Fibroblast of lung (primary cell): Measurements from ENCODE around the gene XXYLT1. TPM values are rescaled to one million over a fixed set of nuclear protein-coding genes. Genes with fewer than 3 reads are reported as not detected.

ENCODE experiments used
- DNase-seq, 2 donors: peaks; one replicate each; pipeline versions ENCODE4 v3.0.0 to v3.0.0-alpha.2; 2010; ENCODE audit warnings: low read depth in 2 of 2
- H2AFZ ChIP-seq: 2 replicates; pipeline ENCODE4 v1.5.1; 2012; ENCODE audit warnings: low read length, control low read depth, inconsistent platforms
- H3K27ac ChIP-seq: 2 replicates; pipeline ENCODE4 v1.5.1; 2011; ENCODE audit warnings: low read length, control low read depth; ENCODE audit not compliant: insufficient read depth
- H3K27me3 ChIP-seq: 2 replicates; pipeline ENCODE4 v1.5.1; 2011; ENCODE audit warnings: mild to moderate bottlenecking, low read length; ENCODE audit not compliant: control insufficient read depth, insufficient read depth
- H3K36me3 ChIP-seq: 2 replicates; pipeline ENCODE4 v1.5.1; 2011; ENCODE audit warnings: low read length; ENCODE audit not compliant: control insufficient read depth, insufficient read depth
- H3K4me1 ChIP-seq: 2 replicates; pipeline ENCODE4 v1.5.1; 2011; ENCODE audit warnings: low read length; ENCODE audit not compliant: control insufficient read depth, insufficient read depth; ENCODE audit errors: extremely low read depth
- H3K4me2 ChIP-seq: 2 replicates; pipeline ENCODE4 v1.5.1; 2011; ENCODE audit warnings: low read length, control low read depth; ENCODE audit not compliant: insufficient read depth; ENCODE audit errors: extremely low read depth
- H3K4me3 ChIP-seq, 4 experiments: fragments of 200-600 bp in 1 of 4; sonication (generic) in 1 of 4; replicated peaks in 1 of 4; 2 replicates each; pipeline ENCODE4 v1.5.1; 2011 to 2016; ENCODE audit warnings: low read length in 4 of 4, low read depth in 3 of 4, mild to moderate bottlenecking in 3 of 4, control low read depth in 2 of 4, inconsistent platforms in 1 of 4, mixed read lengths in 1 of 4; ENCODE audit not compliant: insufficient read depth in 1 of 4; ENCODE audit errors: control extremely low read depth in 1 of 4
- H3K79me2 ChIP-seq: 2 replicates; pipeline ENCODE4 v1.5.1; 2012; ENCODE audit warnings: mild to moderate bottlenecking, low read length, inconsistent platforms; ENCODE audit not compliant: control insufficient read depth, insufficient read depth
- H3K9ac ChIP-seq: 2 replicates; pipeline ENCODE4 v1.5.1; 2011; ENCODE audit warnings: mild to moderate bottlenecking, low read length, control low read depth; ENCODE audit not compliant: insufficient read depth
- H3K9me3 ChIP-seq: 2 replicates; pipeline ENCODE4 v1.5.1; 2012; ENCODE audit warnings: low read depth, low read length; ENCODE audit not compliant: control insufficient read depth, insufficient read depth
- H4K20me1 ChIP-seq: 2 replicates; pipeline ENCODE4 v1.5.1; 2011; ENCODE audit warnings: low read length; ENCODE audit not compliant: control insufficient read depth, insufficient read depth; ENCODE audit errors: extremely low read depth
- CTCF ChIP-seq, 2 donors: IDR thresholded peaks in 1 of 2; conservative IDR thresholded peaks in 1 of 2; 1 replicate in 1 of 2; 2 replicates in 1 of 2; pipeline ENCODE4 v1.5.1; 2011 to 2012; ENCODE audit warnings: low read length in 2 of 2, control low read depth in 1 of 2, inconsistent platforms in 1 of 2, low read depth in 1 of 2, mild to moderate bottlenecking in 1 of 2
- EZH2 ChIP-seq: IDR thresholded peaks from 2 replicates; pipeline ENCODE4 v1.5.1; 2012; ENCODE audit warnings: low read length, control low read depth, mild to moderate bottlenecking; ENCODE audit errors: missing control alignments
- polyA plus RNA-seq, 2 donors: library from polyadenylated mRNA; depleted of rRNA in 1 of 2; stranded (reverse) in 1 of 2; unstranded in 1 of 2; fragments of >200 nt; gene quantifications; 2 replicates each; pipeline ENCODE4 v1.2.1, GENCODE V29; 2011 to 2012; ENCODE audit warnings: missing spikeins in 1 of 2
- total RNA-seq: library from RNA; depleted of rRNA; stranded (reverse); fragments of >200 nt; gene quantifications from 2 replicates; pipeline ENCODE4 v1.2.1, GENCODE V29; 2014

The XXYLT1 gene
- total and polyA plus RNA-seq, 2 donors (not counting 1 experiment from before 2014, with no cell fraction given): 12.4 to 18.5 TPM

GRCh38 chr3:195307711-195308110 lies 36.8 kb upstream of the XXYLT1 start:
- H3K4me3 ChIP-seq: no peak overlapping the region
- H4K20me1 ChIP-seq: no peaks in the 10 kb centered on the region
- TF ChIP-seq EZH2 (no peak), CTCF (conservative IDR thresholded peaks at IDR 0.05 in 1 of 2, IDR thresholded peaks at IDR 0.05 in 1 of 2; ENCODE audit: low read depth in 1 of 2, low read length in 2 of 2) (no peak)
- H3K36me3 ChIP-seq: no peaks in the 10 kb centered on the region
- H3K27me3 ChIP-seq: no peaks in the 10 kb centered on the region
- DNase-seq: no peak
- no peaks in the 10 kb centered on the region for H3K4me1 ChIP-seq
- H3K9ac ChIP-seq: no peak overlapping the region
- no peak overlapping the region for H2AFZ ChIP-seq
- H3K27ac ChIP-seq: no peak overlapping the region
- no peak overlapping the region for H3K4me2 ChIP-seq
- no peaks in the 10 kb centered on the region for H3K9me3 ChIP-seq
- H3K79me2 ChIP-seq: no peaks in the 10 kb centered on the region

GRCh38 chr3:195306369-195306768 lies 35.4 kb upstream of the XXYLT1 start:
- no peaks in the 10 kb centered on the region for H3K79me2 ChIP-seq
- no peak for TF ChIP-seq CTCF (conservative IDR thresholded peaks at IDR 0.05 in 1 of 2, IDR thresholded peaks at IDR 0.05 in 1 of 2; ENCODE audit: low read depth in 1 of 2, low read length in 2 of 2)
- TF ChIP-seq EZH2: no peak
- no peaks in the 10 kb centered on the region for H3K9me3 ChIP-seq
- H3K27ac ChIP-seq: no peak overlapping the region
- no peak overlapping the region for H3K4me3 ChIP-seq
- no peak overlapping the region for H3K9ac ChIP-seq
- H3K27me3 ChIP-seq: no peaks in the 10 kb centered on the region
- H4K20me1 ChIP-seq: no peaks in the 10 kb centered on the region
- no peaks in the 10 kb centered on the region for H3K36me3 ChIP-seq
- H3K4me2 ChIP-seq: no peak overlapping the region
- no peak overlapping the region for H2AFZ ChIP-seq
- H3K4me1 ChIP-seq: no peaks in the 10 kb centered on the region
- no peak for DNase-seq

GRCh38 chr3:195302431-195302830 lies 31.5 kb upstream of the XXYLT1 start:
- H3K4me1 ChIP-seq: no peaks in the 10 kb centered on the region
- H3K9me3 ChIP-seq: no peaks in the 10 kb centered on the region
- no peak overlapping the region for H2AFZ ChIP-seq
- H3K79me2 ChIP-seq: no peaks in the 10 kb centered on the region
- no peak overlapping the region for H3K4me2 ChIP-seq
- H3K36me3 ChIP-seq: no peaks in the 10 kb centered on the region
- no peak overlapping the region for H3K27ac ChIP-seq
- no peaks in the 10 kb centered on the region for H3K27me3 ChIP-seq
- H3K4me3 ChIP-seq: no peak overlapping the region
- no peak overlapping the region for H3K9ac ChIP-seq
- H4K20me1 ChIP-seq: no peaks in the 10 kb centered on the region
- DNase-seq: peak; percentile 27 to 42
- TF ChIP-seq EZH2: no peak
- no peak for TF ChIP-seq CTCF (conservative IDR thresholded peaks at IDR 0.05 in 1 of 2, IDR thresholded peaks at IDR 0.05 in 1 of 2; ENCODE audit: low read depth in 1 of 2, low read length in 2 of 2)
